Progenitor cell of endocrine pancreas (in vitro differentiated cells): Measurements from ENCODE around the gene PSMD7. TPM values are rescaled to one million over a fixed set of nuclear protein-coding genes. Genes with fewer than 3 reads are reported as not detected.

Source experiments
- DNase-seq: peaks from one replicate; pipeline ENCODE4 v3.0.0; 2021; ENCODE audit warnings: low spot score; ENCODE audit not compliant: unreplicated experiment
- H3K27ac Mint-ChIP-seq: 2 replicates; pipeline ENCODE4 v1.8.0; 2021; ENCODE audit warnings: mild to moderate bottlenecking, moderate library complexity, mixed read lengths
- H3K27me3 Mint-ChIP-seq: 2 replicates; pipeline ENCODE4 v1.8.0; 2021; ENCODE audit warnings: mixed read lengths
- H3K36me3 Mint-ChIP-seq: 2 replicates; pipeline ENCODE4 v1.8.0; 2022; ENCODE audit warnings: mixed read lengths; ENCODE audit not compliant: insufficient read depth
- H3K4me1 Mint-ChIP-seq: 2 replicates; pipeline ENCODE4 v1.8.0; 2021; ENCODE audit warnings: low read depth, mixed read lengths
- H3K4me3 Mint-ChIP-seq: 2 replicates; pipeline ENCODE4 v1.8.0; 2021; ENCODE audit warnings: low read depth, mild to moderate bottlenecking, moderate library complexity, mixed read lengths
- H3K9me3 Mint-ChIP-seq: 2 replicates; pipeline ENCODE4 v1.8.0; 2021; ENCODE audit warnings: low read depth, mixed read lengths
- CTCF ChIP-seq: fragments of 200-600 bp; sonication (generic); IDR thresholded peaks from one replicate; pipeline ENCODE4 v1.5.0; 2021; ENCODE audit warnings: antibody characterized with exemption, mild to moderate bottlenecking; ENCODE audit not compliant: unreplicated experiment
- total RNA-seq: library from RNA; stranded (reverse); gene quantifications from 2 replicates; pipeline ENCODE4 v1.2.1, GENCODE V29; 2021

PSMD7 gene
- total RNA-seq, 1 donor from 2014 or later: 87.6 TPM

- Mint-ChIP-seq H3K4me3 (no peak overlapping the region), H3K27ac (no peak overlapping the region), H3K4me1 (peaks cover 7% of the 10 kb centered on the region), H3K36me3 (no peaks in the 10 kb centered on the region), H3K9me3 (peaks cover 6% of the 10 kb centered on the region), H3K27me3 (peaks cover 3% of the 10 kb centered on the region)
- TF ChIP-seq CTCF: peak; percentile 71
- no peak for DNase-seq
These were observed 21.5 kb upstream of the PSMD7 start for GRCh38 chr16:74275031-74275636.

- H3K4me1 Mint-ChIP-seq: peaks cover 12% of the 10 kb centered on the region
- no peak overlapping the region for H3K4me3 Mint-ChIP-seq
- no peak for TF ChIP-seq CTCF
- H3K27ac Mint-ChIP-seq: no peak overlapping the region
- peaks cover 3% of the 10 kb centered on the region for H3K27me3 Mint-ChIP-seq
- no peaks in the 10 kb centered on the region for H3K36me3 Mint-ChIP-seq
- peaks cover 6% of the 10 kb centered on the region for H3K9me3 Mint-ChIP-seq
- no peak for DNase-seq
These were observed 20.9 kb upstream of the PSMD7 start for GRCh38 chr16:74275711-74276110.

GRCh38 chr16:74277974-74278373 lies 18.6 kb upstream of the PSMD7 start:
- H3K9me3 Mint-ChIP-seq: peaks cover 6% of the 10 kb centered on the region
- no peaks in the 10 kb centered on the region for H3K36me3 Mint-ChIP-seq

GRCh38 chr16:74279266-74279665 lies 17.3 kb upstream of the PSMD7 start:
- no peaks in the 10 kb centered on the region for H3K36me3 Mint-ChIP-seq
- H3K27ac Mint-ChIP-seq: peak overlapping the region; percentile 49
- DNase-seq: no peak
- peaks cover 6% of the 10 kb centered on the region for H3K9me3 Mint-ChIP-seq
- no peak overlapping the region for H3K4me3 Mint-ChIP-seq
- H3K27me3 Mint-ChIP-seq: peaks cover 3% of the 10 kb centered on the region
- TF ChIP-seq CTCF: no peak
- H3K4me1 Mint-ChIP-seq: peaks cover 24% of the 10 kb centered on the region

More at GRCh38 chr16:74277974-74278373, 18.6 kb upstream of the PSMD7 start:
- Mint-ChIP-seq H3K27me3 (peaks cover 3% of the 10 kb centered on the region), H3K4me1 (peaks cover 21% of the 10 kb centered on the region), H3K27ac (no peak overlapping the region), H3K4me3 (no peak overlapping the region)
- TF ChIP-seq CTCF: no peak
- DNase-seq: no peak

- Mint-ChIP-seq H3K27me3 (peaks cover 3% of the 10 kb centered on the region), H3K27ac (peak overlapping the region; percentile 71), H3K4me3 (no peak overlapping the region), H3K9me3 (peaks cover 6% of the 10 kb centered on the region), H3K4me1 (peaks cover 24% of the 10 kb centered on the region), H3K36me3 (no peaks in the 10 kb centered on the region)
- no peak for TF ChIP-seq CTCF
- DNase-seq: no peak
These were observed 16.8 kb upstream of the PSMD7 start for GRCh38 chr16:74279805-74280204.
